ENCODE results near the gene RHBDD3. TPM values are rescaled to one million over a fixed set of nuclear protein-coding genes. Genes with fewer than 3 reads are reported as not detected.

Gene RHBDD3
- polyA plus RNA-seq, 3 donors, result 4.0 to 11.1 (median 4.8) TPM

DNA sequence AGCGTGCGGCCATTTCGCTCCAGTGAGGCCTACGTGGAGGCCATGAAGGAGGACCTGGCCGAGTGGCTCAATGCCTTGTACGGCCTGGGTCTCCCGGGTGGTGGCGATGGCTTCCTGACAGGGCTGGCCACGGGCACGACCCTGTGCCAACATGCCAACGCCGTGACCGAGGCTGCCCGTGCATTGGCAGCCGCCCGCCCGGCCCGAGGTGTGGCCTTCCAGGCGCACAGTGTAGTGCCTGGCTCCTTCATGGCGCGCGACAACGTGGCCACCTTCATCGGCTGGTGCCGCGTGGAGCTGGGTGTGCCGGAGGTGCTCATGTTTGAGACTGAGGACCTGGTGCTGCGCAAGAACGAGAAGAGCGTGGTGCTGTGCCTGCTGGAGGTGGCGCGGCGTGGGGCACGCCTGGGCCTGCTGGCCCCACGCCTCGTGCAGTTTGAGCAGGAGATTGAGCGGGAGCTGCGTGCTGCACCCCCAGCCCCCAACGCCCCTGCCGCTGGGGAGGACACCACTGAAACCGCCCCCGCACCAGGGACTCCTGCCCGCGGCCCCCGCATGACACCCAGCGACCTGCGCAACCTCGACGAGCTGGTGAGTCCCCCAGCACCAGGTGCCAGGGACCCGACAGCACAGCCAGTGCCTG lies 40.5 kb upstream of the RHBDD3 start:
- TF ChIP-seq, protein P1, sequence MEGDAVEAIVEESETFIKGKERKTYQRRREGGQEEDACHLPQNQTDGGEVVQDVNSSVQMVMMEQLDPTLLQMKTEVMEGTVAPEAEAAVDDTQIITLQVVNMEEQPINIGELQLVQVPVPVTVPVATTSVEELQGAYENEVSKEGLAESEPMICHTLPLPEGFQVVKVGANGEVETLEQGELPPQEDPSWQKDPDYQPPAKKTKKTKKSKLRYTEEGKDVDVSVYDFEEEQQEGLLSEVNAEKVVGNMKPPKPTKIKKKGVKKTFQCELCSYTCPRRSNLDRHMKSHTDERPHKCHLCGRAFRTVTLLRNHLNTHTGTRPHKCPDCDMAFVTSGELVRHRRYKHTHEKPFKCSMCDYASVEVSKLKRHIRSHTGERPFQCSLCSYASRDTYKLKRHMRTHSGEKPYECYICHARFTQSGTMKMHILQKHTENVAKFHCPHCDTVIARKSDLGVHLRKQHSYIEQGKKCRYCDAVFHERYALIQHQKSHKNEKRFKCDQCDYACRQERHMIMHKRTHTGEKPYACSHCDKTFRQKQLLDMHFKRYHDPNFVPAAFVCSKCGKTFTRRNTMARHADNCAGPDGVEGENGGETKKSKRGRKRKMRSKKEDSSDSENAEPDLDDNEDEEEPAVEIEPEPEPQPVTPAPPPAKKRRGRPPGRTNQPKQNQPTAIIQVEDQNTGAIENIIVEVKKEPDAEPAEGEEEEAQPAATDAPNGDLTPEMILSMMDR (IDR thresholded peaks at IDR 0.05), result no peak
- H2AFZ ChIP-seq (ENCODE audit: insufficient read depth, low read depth, low read length, poor library complexity, severe bottlenecking), result no peak overlapping the region
- H3K27me3 Mint-ChIP-seq (ENCODE audit: low read depth in 3 of 3), result peaks cover 31 to 57% (median 44%) of the 10 kb centered on the region in 3 donors
- peaks cover 48 to 86% of the 10 kb centered on the region in 2 donors for H3K4me1 ChIP-seq (ENCODE audit: control insufficient read depth in 1 of 2, insufficient read depth in 2 of 2, low read length in 2 of 2)
- no peaks in the 10 kb centered on the region for H4K20me1 ChIP-seq (ENCODE audit: insufficient read depth, low read length)
- peaks cover 59% of the 10 kb centered on the region for H3K4me1 Mint-ChIP-seq
- H3K4me3 Mint-ChIP-seq, result peak overlapping the region; percentile 55 to 85
- peaks cover 3 to 44% of the 10 kb centered on the region in 2 donors for H3K27me3 ChIP-seq (ENCODE audit: control insufficient read depth in 2 of 2, insufficient read depth in 2 of 2, low read length in 2 of 2)
- H3K4me3 ChIP-seq (replicated peaks in 1 of 3; ENCODE audit: low read depth in 2 of 3, low read length in 3 of 3), result peak overlapping the region in 1 of 3 experiments; percentile 94
- peak overlapping the region in 3 of 7 donors; percentile 40 to 78 (median 78) for H3K27ac Mint-ChIP-seq
- 92% methylated on average over 50 of the region's 50 CpGs for WGBS (ENCODE audit: insufficient coverage)
- peak overlapping the region; percentile 94 for H3K4me2 ChIP-seq (replicated peaks; ENCODE audit: extremely low read depth, low read length, poor library complexity, severe bottlenecking)
- H3K79me2 ChIP-seq (ENCODE audit: insufficient read depth, low read length), result no peaks in the 10 kb centered on the region
- DNase-seq, result peak in 1 of 3 donors; percentile 4
- H3K9me3 Mint-ChIP-seq, result peaks cover 3 to 11% (median 6%) of the 10 kb centered on the region in 7 donors
- no peak overlapping the region for H3K9ac ChIP-seq (ENCODE audit: insufficient read depth, low read length, poor library complexity, severe bottlenecking)
- peaks cover 0 to 5% of the 10 kb centered on the region in 2 donors for H3K9me3 ChIP-seq (replicated peaks in 1 of 2; ENCODE audit: control insufficient read depth in 1 of 2, insufficient read depth in 1 of 2, low read length in 2 of 2)
- intact Hi-C loops (cut with micrococcal nuclease), result loop anchor here in 1 of 2 donors (5.0 kb wide), 1 partner anchor 36 kb away; no protein-coding TSS in a partner anchor
- no peak overlapping the region for H3K27ac ChIP-seq (ENCODE audit: low read depth in 1 of 2, low read length in 2 of 2)
- H3K36me3 Mint-ChIP-seq, result peaks cover 7 to 14% of the 10 kb centered on the region in 2 donors
- no peaks in the 10 kb centered on the region for H3K36me3 ChIP-seq (replicated peaks in 1 of 2; ENCODE audit: control insufficient read depth in 1 of 2, insufficient read depth in 2 of 2, low read length in 2 of 2)

DNA sequence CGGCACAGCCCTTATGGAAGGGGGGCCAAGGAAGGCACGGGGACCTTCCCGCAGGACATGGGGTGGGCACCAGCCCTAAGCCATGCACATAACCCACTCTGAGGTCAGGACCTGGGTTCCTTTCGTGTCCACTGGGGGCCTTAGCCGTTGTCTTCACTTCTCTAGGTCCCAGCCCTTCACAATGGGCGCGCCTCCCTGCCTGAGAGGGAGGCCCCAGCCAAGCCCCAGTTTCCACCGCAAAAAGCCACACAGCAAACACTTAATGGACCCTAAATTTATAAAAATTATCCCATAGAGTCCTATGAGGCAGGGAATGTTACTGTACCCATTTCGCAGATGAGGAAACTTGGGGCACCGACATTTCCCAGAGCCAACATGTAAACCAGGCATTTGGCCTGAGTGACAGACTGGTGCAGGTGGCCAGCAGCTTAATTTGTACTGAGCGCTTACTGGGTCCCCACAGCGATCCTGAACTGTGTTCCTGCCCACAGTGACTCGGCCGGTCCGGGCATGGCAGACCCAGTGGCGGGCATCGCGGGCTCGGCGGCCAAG lies 39.9 kb upstream of the RHBDD3 start:
- peak overlapping the region; percentile 94 for H3K4me2 ChIP-seq (replicated peaks; ENCODE audit: extremely low read depth, low read length, poor library complexity, severe bottlenecking)
- H4K20me1 ChIP-seq (ENCODE audit: insufficient read depth, low read length), result no peaks in the 10 kb centered on the region
- peaks cover 59% of the 10 kb centered on the region for H3K4me1 Mint-ChIP-seq
- peak overlapping the region; percentile 92 for H2AFZ ChIP-seq (ENCODE audit: insufficient read depth, low read depth, low read length, poor library complexity, severe bottlenecking)
- H3K4me3 ChIP-seq (replicated peaks in 1 of 3; ENCODE audit: low read depth in 2 of 3, low read length in 3 of 3), result peak overlapping the region; percentile 42 to 94 (median 90)
- WGBS (ENCODE audit: insufficient coverage), result 84% methylated on average over 16 of the region's 20 CpGs
- no peaks in the 10 kb centered on the region for H3K79me2 ChIP-seq (ENCODE audit: insufficient read depth, low read length)
- peak in 1 of 3 donors; percentile 5 for DNase-seq
- H3K9ac ChIP-seq (ENCODE audit: insufficient read depth, low read length, poor library complexity, severe bottlenecking), result peak overlapping the region; percentile 76
- peak overlapping the region; percentile 85 to 92 for H3K4me3 Mint-ChIP-seq
- H3K36me3 ChIP-seq (replicated peaks in 1 of 2; ENCODE audit: control insufficient read depth in 1 of 2, insufficient read depth in 2 of 2, low read length in 2 of 2), result no peaks in the 10 kb centered on the region
- peaks cover 0 to 5% (median under 1%) of the 10 kb centered on the region in 7 donors for H3K9me3 Mint-ChIP-seq
- no peak overlapping the region for H3K27ac ChIP-seq (ENCODE audit: low read depth in 1 of 2, low read length in 2 of 2)
- TF ChIP-seq, protein P1 (IDR thresholded peaks at IDR 0.05), result no peak
- peaks cover 2 to 14% of the 10 kb centered on the region in 2 donors for H3K36me3 Mint-ChIP-seq
- H3K4me1 ChIP-seq (ENCODE audit: control insufficient read depth in 1 of 2, insufficient read depth in 2 of 2, low read length in 2 of 2), result peaks cover 54 to 86% of the 10 kb centered on the region in 2 donors
- H3K27me3 ChIP-seq (ENCODE audit: control insufficient read depth in 2 of 2, insufficient read depth in 2 of 2, low read length in 2 of 2), result peaks cover 0 to 40% of the 10 kb centered on the region in 2 donors
- H3K9me3 ChIP-seq (replicated peaks in 1 of 2; ENCODE audit: control insufficient read depth in 1 of 2, insufficient read depth in 1 of 2, low read length in 2 of 2), result no peaks in the 10 kb centered on the region
- H3K27me3 Mint-ChIP-seq (ENCODE audit: low read depth in 3 of 3), result peaks cover 25 to 51% (median 38%) of the 10 kb centered on the region in 3 donors
- H3K27ac Mint-ChIP-seq, result peak overlapping the region in 6 of 7 donors; percentile 37 to 87 (median 78)
- intact Hi-C loops (cut with micrococcal nuclease), result loop anchor here in 1 of 2 donors (5.0 kb wide), 1 partner anchor 35 kb away; no protein-coding TSS in a partner anchor

All from CD14-positive monocyte (primary cell).